K562 (cell line): ENCODE data around the gene NUP155.

Source experiments
- EZH2 ChIP-seq: IDR thresholded peaks from 2 replicates; pipeline ENCODE4 v1.6.1; 2012; ENCODE audit warnings: low read depth, mild to moderate bottlenecking, inconsistent platforms, low read length, borderline replicate concordance
- GABPA ChIP-seq: fragments of 200-800 bp; sonication (Bioruptor generic); conservative IDR thresholded peaks from 2 replicates; pipeline ENCODE4 v1.6.1; 2016; ENCODE audit warnings: low read depth, missing genetic modification characterization, missing compliant biosample characterization
- GABPB2 ChIP-seq: fragments of 250-450 bp; sonication (Bioruptor Pico); conservative IDR thresholded peaks from 2 replicates; pipeline ENCODE4 v1.5.1; 2021; ENCODE audit warnings: mild to moderate bottlenecking
- HLTF ChIP-seq: fragments of 450-650 bp; IDR thresholded peaks from 2 replicates; pipeline ENCODE4 v1.6.1; 2016
- KAT2B ChIP-seq: IDR thresholded peaks from one replicate; pipeline ENCODE4 v1.6.1; 2012; ENCODE audit warnings: low read depth, mild to moderate bottlenecking, control low read depth, inconsistent platforms, low read length, moderate library complexity
- POLR2A ChIP-seq: fragments of 450-650 bp; conservative IDR thresholded peaks from 2 replicates; pipeline ENCODE4 v1.6.1; 2016
- POLR2AphosphoS2 ChIP-seq: IDR thresholded peaks from 2 replicates; pipeline ENCODE4 v1.6.1; 2012; ENCODE audit warnings: low read length, improper control_type of control experiment
- TBL1XR1 ChIP-seq, 2 experiments: IDR thresholded peaks; 2 replicates each; pipeline ENCODE4 v1.6.1; 2012; ENCODE audit warnings: improper control_type of control experiment in 2 of 2, low read length in 2 of 2, mild to moderate bottlenecking in 1 of 2
- XRCC3 ChIP-seq: fragments of 450-650 bp; IDR thresholded peaks from 2 replicates; pipeline ENCODE4 v1.6.1; 2017; ENCODE audit warnings: mild to moderate bottlenecking, moderate library complexity
- ZKSCAN3 ChIP-seq: fragments of 250-450 bp; sonication (Bioruptor Pico); IDR thresholded peaks from 2 replicates; pipeline ENCODE4 v1.4.0; 2020
- ZNF311 ChIP-seq: fragments of 250-450 bp; sonication (Bioruptor Pico); IDR thresholded peaks from 2 replicates; pipeline ENCODE4 v1.4.0; 2020; ENCODE audit warnings: mild to moderate bottlenecking, moderate library complexity
- TF ChIP-seq, protein P1 (sequence below), 3 experiments: IDR thresholded peaks in 2 of 3; conservative IDR thresholded peaks in 1 of 3; 2 replicates each; pipeline ENCODE4 v1.5.1; 2011 to 2012; ENCODE audit warnings: low read length in 3 of 3, mild to moderate bottlenecking in 3 of 3, control low read depth in 2 of 3, improper control_type of control experiment in 1 of 3, inconsistent platforms in 1 of 3, low read depth in 1 of 3, mixed read lengths in 1 of 3, moderate library complexity in 1 of 3; ENCODE audit not compliant: insufficient read depth in 2 of 3
- TF ChIP-seq, protein P2 (sequence below): sonication (generic); formaldehyde crosslinking; IDR thresholded peaks from 2 replicates; pipeline ENCODE4 v1.9.0; 2022; ENCODE audit warnings: mild to moderate bottlenecking, missing genetic modification reagents

DNA sequence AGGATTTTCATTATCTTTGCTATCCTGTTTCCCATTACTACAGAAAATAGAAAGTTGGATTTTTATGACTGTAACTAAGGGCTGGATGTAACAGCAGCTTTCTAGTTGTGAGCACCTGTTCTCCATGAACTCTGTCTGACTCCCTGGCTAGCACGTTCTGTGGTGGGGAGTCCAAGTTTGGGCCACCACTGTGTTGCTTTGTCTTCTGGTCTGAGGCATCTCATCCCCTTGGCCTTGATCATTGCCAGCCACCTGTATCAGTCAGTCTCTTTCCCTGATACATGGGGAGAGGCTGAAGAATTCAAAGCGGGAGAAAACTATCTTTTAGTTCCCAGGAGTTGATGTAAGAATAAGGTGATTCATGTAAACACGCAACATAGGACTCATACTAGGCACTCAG lies 41.6 kb upstream of the NUP155 start:
- TF ChIP-seq GABPB2 (no peak), HLTF (no peak), XRCC3 (no peak), POLR2AphosphoS2 (no peak), TBL1XR1 (IDR thresholded peaks at IDR 0.05; ENCODE audit: low read length in 2 of 2) (no peak), GABPA (no peak), ZNF311 (CRISPR knock-in tag) (no peak), EZH2 (no peak), KAT2B (no peak), ZKSCAN3 (CRISPR knock-in tag) (no peak), POLR2A (no peak)
- TF ChIP-seq, protein P1, sequence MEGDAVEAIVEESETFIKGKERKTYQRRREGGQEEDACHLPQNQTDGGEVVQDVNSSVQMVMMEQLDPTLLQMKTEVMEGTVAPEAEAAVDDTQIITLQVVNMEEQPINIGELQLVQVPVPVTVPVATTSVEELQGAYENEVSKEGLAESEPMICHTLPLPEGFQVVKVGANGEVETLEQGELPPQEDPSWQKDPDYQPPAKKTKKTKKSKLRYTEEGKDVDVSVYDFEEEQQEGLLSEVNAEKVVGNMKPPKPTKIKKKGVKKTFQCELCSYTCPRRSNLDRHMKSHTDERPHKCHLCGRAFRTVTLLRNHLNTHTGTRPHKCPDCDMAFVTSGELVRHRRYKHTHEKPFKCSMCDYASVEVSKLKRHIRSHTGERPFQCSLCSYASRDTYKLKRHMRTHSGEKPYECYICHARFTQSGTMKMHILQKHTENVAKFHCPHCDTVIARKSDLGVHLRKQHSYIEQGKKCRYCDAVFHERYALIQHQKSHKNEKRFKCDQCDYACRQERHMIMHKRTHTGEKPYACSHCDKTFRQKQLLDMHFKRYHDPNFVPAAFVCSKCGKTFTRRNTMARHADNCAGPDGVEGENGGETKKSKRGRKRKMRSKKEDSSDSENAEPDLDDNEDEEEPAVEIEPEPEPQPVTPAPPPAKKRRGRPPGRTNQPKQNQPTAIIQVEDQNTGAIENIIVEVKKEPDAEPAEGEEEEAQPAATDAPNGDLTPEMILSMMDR (IDR thresholded peaks at IDR 0.05 in 2 of 3, conservative IDR thresholded peaks at IDR 0.05 in 1 of 3; ENCODE audit: insufficient read depth in 2 of 3, low read depth in 1 of 3, low read length in 3 of 3) = no peak
- TF ChIP-seq, protein P2, sequence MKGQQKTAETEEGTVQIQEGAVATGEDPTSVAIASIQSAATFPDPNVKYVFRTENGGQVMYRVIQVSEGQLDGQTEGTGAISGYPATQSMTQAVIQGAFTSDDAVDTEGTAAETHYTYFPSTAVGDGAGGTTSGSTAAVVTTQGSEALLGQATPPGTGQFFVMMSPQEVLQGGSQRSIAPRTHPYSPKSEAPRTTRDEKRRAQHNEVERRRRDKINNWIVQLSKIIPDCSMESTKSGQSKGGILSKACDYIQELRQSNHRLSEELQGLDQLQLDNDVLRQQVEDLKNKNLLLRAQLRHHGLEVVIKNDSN (CRISPR knock-in tag) = no peak
